GM21529 (cell line): ENCODE measurements around the gene EPYC.

Experiments
- ATAC-seq: cut with Tn5 transposase; IDR thresholded peaks from one replicate; pipeline ENCODE4 v1.9.1; 2021; ENCODE audit not compliant: unreplicated experiment

The EPYC gene

GRCh38 chr12:90915353-90915752 lies 89.4 kb downstream of the EPYC start:
- ATAC-seq: no peak
